Lower leg skin (tissue), 3 donors: ENCODE results near the gene MLC1.

Experiments
- POLR2A ChIP-seq, 2 donors: fragments of 450-650 bp; IDR thresholded peaks; one replicate each; pipeline ENCODE4 v1.6.1; 2016 to 2017; ENCODE audit warnings: antibody characterized with exemption in 2 of 2, mild to moderate bottlenecking in 1 of 2, moderate library complexity in 1 of 2
- TF ChIP-seq, protein P1 (sequence below), 3 donors: fragments of 450-650 bp; IDR thresholded peaks; one replicate each; pipeline ENCODE4 v1.5.1; 2016; ENCODE audit warnings: antibody characterized with exemption in 3 of 3, mild to moderate bottlenecking in 3 of 3, moderate library complexity in 2 of 3

- TF ChIP-seq, protein P1, sequence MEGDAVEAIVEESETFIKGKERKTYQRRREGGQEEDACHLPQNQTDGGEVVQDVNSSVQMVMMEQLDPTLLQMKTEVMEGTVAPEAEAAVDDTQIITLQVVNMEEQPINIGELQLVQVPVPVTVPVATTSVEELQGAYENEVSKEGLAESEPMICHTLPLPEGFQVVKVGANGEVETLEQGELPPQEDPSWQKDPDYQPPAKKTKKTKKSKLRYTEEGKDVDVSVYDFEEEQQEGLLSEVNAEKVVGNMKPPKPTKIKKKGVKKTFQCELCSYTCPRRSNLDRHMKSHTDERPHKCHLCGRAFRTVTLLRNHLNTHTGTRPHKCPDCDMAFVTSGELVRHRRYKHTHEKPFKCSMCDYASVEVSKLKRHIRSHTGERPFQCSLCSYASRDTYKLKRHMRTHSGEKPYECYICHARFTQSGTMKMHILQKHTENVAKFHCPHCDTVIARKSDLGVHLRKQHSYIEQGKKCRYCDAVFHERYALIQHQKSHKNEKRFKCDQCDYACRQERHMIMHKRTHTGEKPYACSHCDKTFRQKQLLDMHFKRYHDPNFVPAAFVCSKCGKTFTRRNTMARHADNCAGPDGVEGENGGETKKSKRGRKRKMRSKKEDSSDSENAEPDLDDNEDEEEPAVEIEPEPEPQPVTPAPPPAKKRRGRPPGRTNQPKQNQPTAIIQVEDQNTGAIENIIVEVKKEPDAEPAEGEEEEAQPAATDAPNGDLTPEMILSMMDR (IDR thresholded peaks at IDR 0.05): no peak
- no peak for TF ChIP-seq POLR2A (IDR thresholded peaks at IDR 0.05)
Measured at GRCh38 chr22:50101870-50102565, 16.8 kb upstream of the MLC1 start.
